Mucosa of gallbladder (tissue), 1 donor: ENCODE measurements around the gene ZNF609. TPM values are rescaled to one million over a fixed set of nuclear protein-coding genes. Genes with fewer than 3 reads are reported as not detected.

Experiments
- DNase-seq: peaks from one replicate; pipeline ENCODE4 v3.0.0-alpha.2; 2020; ENCODE audit warnings: low spot score
- total RNA-seq: library from RNA; stranded (reverse); gene quantifications from one replicate; pipeline ENCODE4 v1.2.1, GENCODE V29; 2021
- donor health status: DM: no; HTN: no; CAD: no.

The ZNF609 gene
- total RNA-seq, 1 donor from 2014 or later = 36.3 TPM

- no peak for DNase-seq
Measured at GRCh38 chr15:64653757-64654156, 193.4 kb downstream of the ZNF609 start.

- no peak for DNase-seq
Measured at GRCh38 chr15:64656508-64656907, 196.1 kb downstream of the ZNF609 start.

- DNase-seq = no peak
Measured at GRCh38 chr15:64665179-64665578, 204.8 kb downstream of the ZNF609 start.

GRCh38 chr15:64667736-64668161 is 207.4 kb downstream of the ZNF609 start:
- DNase-seq = no peak

GRCh38 chr15:64673866-64674265 is 213.5 kb downstream of the ZNF609 start:
- DNase-seq = no peak

- DNase-seq = no peak
Measured at GRCh38 chr15:64678126-64678819, 217.9 kb downstream of the ZNF609 start.

- DNase-seq = no peak
Measured at GRCh38 chr15:64680097-64680496, 219.7 kb downstream of the ZNF609 start.

- DNase-seq = peak; percentile 47
Measured at GRCh38 chr15:64681424-64682024, 221.1 kb downstream of the ZNF609 start.

GRCh38 chr15:64682255-64682654 is 221.9 kb downstream of the ZNF609 start:
- DNase-seq = no peak

- no peak for DNase-seq
Measured at GRCh38 chr15:64683378-64683777, 223.0 kb downstream of the ZNF609 start.

- no peak for DNase-seq
Measured at GRCh38 chr15:64685230-64685888, 225.0 kb downstream of the ZNF609 start.

- DNase-seq = no peak
Measured at GRCh38 chr15:64686130-64686735, 225.9 kb downstream of the ZNF609 start.

- DNase-seq = no peak
Measured at GRCh38 chr15:64687172-64687571, 226.8 kb downstream of the ZNF609 start.

GRCh38 chr15:64687688-64688087 is 227.3 kb downstream of the ZNF609 start:
- DNase-seq = no peak

- DNase-seq = no peak
Measured at GRCh38 chr15:64688770-64689169, 228.4 kb downstream of the ZNF609 start.

GRCh38 chr15:64690008-64690407 is 229.6 kb downstream of the ZNF609 start:
- DNase-seq = no peak

- DNase-seq = no peak
Measured at GRCh38 chr15:64690578-64691296, 230.4 kb downstream of the ZNF609 start.

- peak; percentile 20 for DNase-seq
Measured at GRCh38 chr15:64691896-64692565, 231.7 kb downstream of the ZNF609 start.

GRCh38 chr15:64693134-64693533 is 232.8 kb downstream of the ZNF609 start:
- peak; percentile 55 for DNase-seq

- DNase-seq = no peak
Measured at GRCh38 chr15:64694816-64695215, 234.4 kb downstream of the ZNF609 start.

- peak; percentile 52 for DNase-seq
Measured at GRCh38 chr15:64695561-64695992, 235.2 kb downstream of the ZNF609 start.
